VCaP (cell line): ENCODE data around the gene NAA10.

Source experiments
- H3K27ac ChIP-seq: fragments of 450-650 bp; 2 replicates; pipeline ENCODE4 v1.5.1; 2017
- CTCF ChIP-seq: fragments of 450-650 bp; conservative IDR thresholded peaks from 2 replicates; pipeline ENCODE4 v1.5.1; 2017; ENCODE audit warnings: mild to moderate bottlenecking, moderate library complexity

The NAA10 gene

GRCh38 chrX:153969125-153969903 lies 34.5 kb upstream of the NAA10 start:
- H3K27ac ChIP-seq: peak overlapping the region; percentile 98

GRCh38 chrX:153968754-153969124 lies 33.9 kb upstream of the NAA10 start:
- 0 out of 2 replicates have a peak, but pooled peaks have one; percentile 13 for TF ChIP-seq CTCF
- H3K27ac ChIP-seq: peak overlapping the region; percentile 98

More at GRCh38 chrX:153969125-153969903, 34.5 kb upstream of the NAA10 start:
- 0 out of 2 replicates have a peak, but pooled peaks have one; percentile 3 for TF ChIP-seq CTCF

- peak overlapping the region; percentile 98 for H3K27ac ChIP-seq
- TF ChIP-seq CTCF: no peak
These were observed 33.4 kb upstream of the NAA10 start for GRCh38 chrX:153968255-153968654.

GRCh38 chrX:153967536-153968224 lies 32.8 kb upstream of the NAA10 start:
- H3K27ac ChIP-seq: peak overlapping the region; percentile 98
- no peak for TF ChIP-seq CTCF

GRCh38 chrX:153966841-153967535 lies 32.2 kb upstream of the NAA10 start:
- no peak for TF ChIP-seq CTCF
- peak overlapping the region; percentile 98 for H3K27ac ChIP-seq

- H3K27ac ChIP-seq: peak overlapping the region; percentile 98; the same call in 1 of the 2 replicates
- no peak for TF ChIP-seq CTCF
These were observed 31.4 kb upstream of the NAA10 start for GRCh38 chrX:153966283-153966688.

GRCh38 chrX:153965406-153965805 lies 30.6 kb upstream of the NAA10 start:
- no peak for TF ChIP-seq CTCF

More at GRCh38 chrX:153965406-153965805, 30.6 kb upstream of the NAA10 start:
- H3K27ac ChIP-seq: no peak overlapping the region
